Measurements from ENCODE around the gene SNX4. TPM values are rescaled to one million over a fixed set of nuclear protein-coding genes. Genes with fewer than 3 reads are reported as not detected.

Gene SNX4
- total and polyA plus RNA-seq, 2 of the 8 experiments (the other 6 are each of a cell fraction or from before 2014, with no cell fraction given): 7.2 to 23.1 TPM

- Histone ChIP-seq H3K14ac (ENCODE audit: insufficient read length) (no peak overlapping the region), H2BK120ac (replicated peaks; ENCODE audit: low read depth, low read length) (no peak overlapping the region), H2AK5ac (ENCODE audit: low read depth, low read length) (no peak overlapping the region), H3K18ac (ENCODE audit: extremely low read depth, low read length) (no peak overlapping the region), H2BK20ac (ENCODE audit: low read length) (no peak overlapping the region), H4K8ac (ENCODE audit: extremely low read depth, insufficient read depth, low read length) (no peak overlapping the region), H3K27me3 (replicated peaks in 1 of 4; ENCODE audit: control insufficient read depth in 3 of 4, extremely low read depth in 1 of 4, insufficient read depth in 3 of 4, low read length in 3 of 4) (no peaks in the 10 kb centered on the region), H2BK12ac (ENCODE audit: low read depth, low read length) (no peak overlapping the region), H3K79me2 (ENCODE audit: control insufficient read depth in 1 of 2, insufficient read depth in 2 of 2, low read length in 2 of 2) (no peaks in the 10 kb centered on the region), H3K9ac (replicated peaks in 1 of 4; ENCODE audit: extremely low read depth in 1 of 4, low read depth in 3 of 4, low read length in 3 of 4) (no peak overlapping the region), H4K20me1 (replicated peaks in 1 of 2; ENCODE audit: control insufficient read depth in 1 of 2, insufficient read depth in 2 of 2, low read length in 2 of 2) (no peaks in the 10 kb centered on the region), H3K23ac (ENCODE audit: insufficient read length) (no peak overlapping the region), H4K91ac (replicated peaks; ENCODE audit: insufficient read length, low read length) (no peak overlapping the region), H3K27ac (ENCODE audit: low read depth, low read length) (no peak overlapping the region), H3K4ac (replicated peaks; ENCODE audit: insufficient read length, low read depth, low read length) (no peak overlapping the region), H2BK5ac (ENCODE audit: low read depth, low read length) (no peak overlapping the region), H2AFZ (ENCODE audit: low read length) (no peak overlapping the region), H3K56ac (replicated peaks; ENCODE audit: insufficient read length, low read depth, low read length) (no peak overlapping the region), H2BK15ac (ENCODE audit: low read length) (no peak overlapping the region), H3K4me3 (ENCODE audit: extremely low read depth in 1 of 4, insufficient read depth in 2 of 4, low read depth in 3 of 4, low read length in 4 of 4) (no peak overlapping the region), H3K79me1 (ENCODE audit: low read depth, low read length) (no peaks in the 10 kb centered on the region), H3K36me3 (ENCODE audit: control insufficient read depth in 2 of 4, insufficient read depth in 4 of 4, low read length in 3 of 4) (no peaks in the 10 kb centered on the region), H3K4me2 (ENCODE audit: insufficient read depth in 1 of 2, low read depth in 2 of 2, low read length in 2 of 2) (no peak overlapping the region), H3K9me3 (ENCODE audit: insufficient read depth in 2 of 2, low read depth in 1 of 2, low read length in 1 of 2) (no peaks in the 10 kb centered on the region), H3K23me2 (ENCODE audit: low read depth, low read length) (no peaks in the 10 kb centered on the region), H3K4me1 (replicated peaks in 1 of 4; ENCODE audit: control insufficient read depth in 3 of 4, insufficient read depth in 4 of 4, low read length in 3 of 4) (peaks cover 0 to 6% (median 2%) of the 10 kb centered on the region in 4 experiments; a peak in 3 of 7 replicates), H4K5ac (ENCODE audit: insufficient read length, low read depth, low read length) (no peak overlapping the region)
- FAIRE-seq: no peak
- CTCF ChIA-PET (ENCODE audit: partially characterized antibody): interaction anchor here (0.6 to 2.2 kb wide), 26 partner anchors 9 to 749 kb away, joined by 3 to 8 read pairs (median 3); no protein-coding TSS in a partner anchor
- 63% methylated on average over 9 of the region's 9 CpGs; no CpG with 5 or more reads in 1 of the 2 experiments for WGBS, 2 experiments (ENCODE audit: extremely low coverage in 1 of 2, insufficient coverage in 1 of 2, insufficient read length in 1 of 2, insufficient replicate concordance in 2 of 2, low coverage in 1 of 2, low lambda C conversion rate in 2 of 2, missing lambda C conversion rate in 1 of 2)
- POLR2A ChIA-PET (ENCODE audit: partially characterized antibody): no interaction called here
- TF ChIP-seq CTCF (IDR thresholded peaks at IDR 0.05; ENCODE audit: control extremely low read depth in 1 of 3, insufficient read depth in 1 of 3, low read depth in 1 of 3, low read length in 3 of 3): peak; percentile 76 to 85 (median 82)
- TF ChIP-seq RAD21 (IDR thresholded peaks at IDR 0.05 in 1 of 2, conservative IDR thresholded peaks at IDR 0.05 in 1 of 2; ENCODE audit: low read depth in 2 of 2, low read length in 2 of 2): peak; percentile 88 to 90
- TF ChIP-seq GTF2F1 (IDR thresholded peaks at IDR 0.05; ENCODE audit: borderline replicate concordance, low read depth, low read length): no peak
- peak; percentile 9 to 90 for DNase-seq (ENCODE audit: low read depth in 1 of 2, low spot score in 2 of 2)
These were observed 82.2 kb downstream of the SNX4 start for GRCh38 chr3:125437631-125438435.
